ENCODE results near the gene ATAD3C.
"Not testable (repeated sequence)": the region's sequence is repeated elsewhere in the genome, so short reads cannot be mapped to it uniquely, and the experiment has no call there.

The ATAD3C gene

GRCh38 chr1:1402901-1403392, 46.5 kb upstream of the ATAD3C start:
- H2BK15ac ChIP-seq (replicated peaks; ENCODE audit: low read depth); H3K4me2 ChIP-seq (ENCODE audit: low read length); H4K8ac ChIP-seq (ENCODE audit: low read depth, low read length); H3K4ac ChIP-seq (ENCODE audit: low read depth, low read length); H3K56ac ChIP-seq (ENCODE audit: low read length); DNase-seq; H4K5ac ChIP-seq (ENCODE audit: low read length); H3K4me1 ChIP-seq (ENCODE audit: control insufficient read depth, low read depth, low read length); H2BK5ac ChIP-seq (ENCODE audit: low read length); H3K4me3 ChIP-seq (ENCODE audit: low read length); H3K27me3 ChIP-seq (ENCODE audit: insufficient read depth, low read length, poor library complexity); H3K23ac ChIP-seq (ENCODE audit: low read length); H3K9ac ChIP-seq (ENCODE audit: low read length); H2AK5ac ChIP-seq (ENCODE audit: low read length); H3K27ac ChIP-seq (ENCODE audit: low read depth, low read length); H3K18ac ChIP-seq (ENCODE audit: low read length); H2BK120ac ChIP-seq (ENCODE audit: low read depth, low read length): not testable (repeated sequence)
- Histone ChIP-seq H3K79me1 (ENCODE audit: low read length) (peaks cover 31% of the 10 kb centered on the region), H3K79me2 (ENCODE audit: control insufficient read depth, insufficient read depth, low read length) (peaks cover 47% of the 10 kb centered on the region), H3K36me3 (ENCODE audit: control insufficient read depth, insufficient read depth, low read length) (peaks cover 13% of the 10 kb centered on the region)
- WGBS (ENCODE audit: extremely low coverage, insufficient coverage, low lambda C conversion rate) = no CpG with 5 or more reads among the region's 9 CpGs

GRCh38 chr1:1403653-1404052, 45.8 kb upstream of the ATAD3C start:
- peaks cover 47% of the 10 kb centered on the region for H3K79me2 ChIP-seq (ENCODE audit: control insufficient read depth, insufficient read depth, low read length)
- H3K18ac ChIP-seq (ENCODE audit: low read length) = no peak overlapping the region
- H3K27ac ChIP-seq (ENCODE audit: low read depth, low read length) = no peak overlapping the region
- H3K23ac ChIP-seq (ENCODE audit: low read length) = no peak overlapping the region
- DNase-seq = no peak
- H3K4me1 ChIP-seq (ENCODE audit: control insufficient read depth, low read depth, low read length) = peaks cover 2% of the 10 kb centered on the region
- no peak overlapping the region for H3K4me3 ChIP-seq (ENCODE audit: low read length)
- H3K4ac ChIP-seq (ENCODE audit: low read depth, low read length) = no peak overlapping the region
- H3K56ac ChIP-seq (ENCODE audit: low read length) = no peak overlapping the region
- no peak overlapping the region for H2BK120ac ChIP-seq (ENCODE audit: low read depth, low read length)
- no peak overlapping the region for H3K4me2 ChIP-seq (ENCODE audit: low read length)
- H3K9ac ChIP-seq (ENCODE audit: low read length) = no peak overlapping the region
- no CpG with 5 or more reads among the region's 7 CpGs for WGBS (ENCODE audit: extremely low coverage, insufficient coverage, low lambda C conversion rate)
- no peaks in the 10 kb centered on the region for H3K27me3 ChIP-seq (ENCODE audit: insufficient read depth, low read length, poor library complexity)
- no peak overlapping the region for H4K5ac ChIP-seq (ENCODE audit: low read length)
- no peak overlapping the region for H2BK15ac ChIP-seq (replicated peaks; ENCODE audit: low read depth)
- H3K79me1 ChIP-seq (ENCODE audit: low read length) = peaks cover 30% of the 10 kb centered on the region
- peaks cover 13% of the 10 kb centered on the region for H3K36me3 ChIP-seq (ENCODE audit: control insufficient read depth, insufficient read depth, low read length)
- H4K8ac ChIP-seq (ENCODE audit: low read depth, low read length) = no peak overlapping the region
- no peak overlapping the region for H2BK5ac ChIP-seq (ENCODE audit: low read length)
- no peak overlapping the region for H2AK5ac ChIP-seq (ENCODE audit: low read length)

DNA sequence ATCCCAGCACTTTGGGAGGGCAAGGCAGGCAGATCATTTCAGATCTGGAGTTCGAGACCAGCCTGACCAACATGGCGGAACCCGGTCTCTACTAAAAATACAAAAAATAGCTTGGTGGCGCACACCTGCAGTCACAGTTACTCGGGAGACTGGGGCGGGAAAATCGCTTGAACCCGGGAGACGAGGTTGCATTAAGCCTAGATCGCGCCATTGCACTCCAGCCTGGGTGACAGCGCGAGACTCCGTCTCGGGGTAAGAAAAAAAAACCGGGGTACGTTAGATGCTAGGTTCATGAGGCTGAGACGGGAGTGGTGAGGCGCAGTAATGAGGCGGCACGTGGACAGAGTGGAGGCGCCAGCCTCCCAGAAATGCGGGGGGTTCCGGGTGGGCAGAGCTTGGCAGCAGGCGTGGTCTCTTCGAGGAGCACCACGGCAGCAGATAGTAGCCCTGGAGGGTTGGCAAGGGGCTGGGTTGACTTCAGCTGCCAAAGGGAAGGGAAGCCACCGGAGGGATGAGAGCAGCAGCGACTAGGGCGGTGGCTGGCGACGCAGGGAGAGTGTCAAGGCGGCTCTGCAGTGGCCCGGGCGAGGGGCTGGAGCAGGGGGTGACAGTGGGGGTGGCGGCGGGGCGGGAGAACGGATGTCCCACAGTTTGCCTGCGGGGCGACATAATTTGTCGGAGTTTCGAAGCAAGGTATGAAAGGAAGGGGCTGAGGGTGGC, 43.2 kb upstream of the ATAD3C start:
- no peak overlapping the region for H4K5ac ChIP-seq (ENCODE audit: low read length)
- peak overlapping the region; percentile 56 for H3K18ac ChIP-seq (ENCODE audit: low read length)
- peaks cover 5% of the 10 kb centered on the region for H3K4me1 ChIP-seq (ENCODE audit: control insufficient read depth, low read depth, low read length)
- H3K23ac ChIP-seq (ENCODE audit: low read length) = peak overlapping the region; percentile 81
- peak overlapping the region; percentile 100 for H3K56ac ChIP-seq (ENCODE audit: low read length)
- peaks cover 19% of the 10 kb centered on the region for H3K79me1 ChIP-seq (ENCODE audit: low read length)
- H2BK120ac ChIP-seq (ENCODE audit: low read depth, low read length) = no peak overlapping the region
- peak overlapping the region; percentile 82 for H3K27ac ChIP-seq (ENCODE audit: low read depth, low read length)
- peak overlapping the region; percentile 94 for H3K9ac ChIP-seq (ENCODE audit: low read length)
- H3K4me3 ChIP-seq (ENCODE audit: low read length) = peak overlapping the region; percentile 89
- H3K4ac ChIP-seq (ENCODE audit: low read depth, low read length) = peak overlapping the region; percentile 44
- no CpG with 5 or more reads among the region's 43 CpGs for WGBS (ENCODE audit: extremely low coverage, insufficient coverage, low lambda C conversion rate)
- no peak overlapping the region for H2BK15ac ChIP-seq (replicated peaks; ENCODE audit: low read depth)
- H3K27me3 ChIP-seq (ENCODE audit: insufficient read depth, low read length, poor library complexity) = no peaks in the 10 kb centered on the region
- peaks cover 35% of the 10 kb centered on the region for H3K79me2 ChIP-seq (ENCODE audit: control insufficient read depth, insufficient read depth, low read length)
- no peak for DNase-seq
- H2BK5ac ChIP-seq (ENCODE audit: low read length) = no peak overlapping the region
- no peak overlapping the region for H2AK5ac ChIP-seq (ENCODE audit: low read length)
- peaks cover 10% of the 10 kb centered on the region for H3K36me3 ChIP-seq (ENCODE audit: control insufficient read depth, insufficient read depth, low read length)
- no peak overlapping the region for H4K8ac ChIP-seq (ENCODE audit: low read depth, low read length)
- H3K4me2 ChIP-seq (ENCODE audit: low read length) = peak overlapping the region; percentile 95

GRCh38 chr1:1406821-1407635, 42.5 kb upstream of the ATAD3C start, which contains the start of gene MRPL20:
TSS of gene MRPL20 (minus strand) at chr1:1407293. CDS start at chr1:1407217, 76 bp downstream.
- Histone ChIP-seq H3K4me2 (ENCODE audit: low read length) (peak within 1 kb of the TSS; percentile 95), H3K4ac (ENCODE audit: low read depth, low read length) (peak within 1 kb of the TSS; percentile 96)
- WGBS (ENCODE audit: extremely low coverage, insufficient coverage, low lambda C conversion rate) = no CpG with 5 or more reads among the region's 98 CpGs

DNA sequence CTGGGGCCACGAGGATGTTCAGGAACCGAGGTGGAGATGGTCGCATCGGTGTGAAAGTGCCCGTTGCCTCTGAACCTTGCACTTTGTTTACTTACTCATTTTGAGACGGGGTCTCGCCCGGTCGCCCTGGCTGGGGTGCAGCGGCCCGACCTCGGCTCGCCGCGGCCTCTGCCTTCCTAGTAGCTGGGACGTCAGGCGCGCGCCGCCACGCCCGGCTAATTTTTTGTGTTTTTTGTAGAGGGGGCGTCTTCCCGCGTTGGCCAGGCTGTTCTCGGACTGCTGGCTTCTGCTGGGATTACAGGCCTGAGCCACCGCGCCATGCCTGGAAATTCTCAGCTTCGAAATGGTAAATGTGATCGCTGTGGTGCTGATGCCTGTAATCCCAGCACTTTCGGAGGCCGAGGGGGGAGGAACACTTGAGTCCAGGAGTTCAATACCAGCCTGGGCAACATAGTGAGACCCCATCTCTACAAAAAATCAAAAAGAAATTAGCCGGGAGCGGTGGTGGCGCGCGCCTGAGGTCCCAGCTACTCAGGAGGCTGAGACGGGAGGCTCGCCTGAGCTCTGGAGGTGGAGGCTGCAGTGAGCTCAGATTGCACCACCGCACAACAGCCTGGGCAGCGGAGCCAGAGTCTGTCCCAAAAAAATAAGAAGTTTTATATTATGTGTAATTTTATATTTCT, 41.7 kb upstream of the ATAD3C start:
- Histone ChIP-seq H3K36me3 (ENCODE audit: control insufficient read depth, insufficient read depth, low read length) (peaks cover 8% of the 10 kb centered on the region), H3K27me3 (ENCODE audit: insufficient read depth, low read length, poor library complexity) (no peaks in the 10 kb centered on the region), H3K18ac (ENCODE audit: low read length) (peak overlapping the region; percentile 60)

More at GRCh38 chr1:1406821-1407635, 42.5 kb upstream of the ATAD3C start, which contains the start of gene MRPL20:
- Histone ChIP-seq H3K4me1 (ENCODE audit: control insufficient read depth, low read depth, low read length) (peaks cover 5% of the 10 kb centered on the region), H2BK120ac (ENCODE audit: low read depth, low read length) (no peak within 1 kb of the TSS), H3K9ac (ENCODE audit: low read length) (peak within 1 kb of the TSS; percentile 94), H2AK5ac (ENCODE audit: low read length) (no peak within 1 kb of the TSS), H3K79me1 (ENCODE audit: low read length) (peaks cover 19% of the 10 kb centered on the region), H3K56ac (ENCODE audit: low read length) (peak within 1 kb of the TSS; percentile 100), H2BK15ac (replicated peaks; ENCODE audit: low read depth) (no peak within 1 kb of the TSS), H3K79me2 (ENCODE audit: control insufficient read depth, insufficient read depth, low read length) (peaks cover 35% of the 10 kb centered on the region), H3K36me3 (ENCODE audit: control insufficient read depth, insufficient read depth, low read length) (peaks cover 10% of the 10 kb centered on the region), H3K18ac (ENCODE audit: low read length) (peak within 1 kb of the TSS; percentile 60), H4K8ac (ENCODE audit: low read depth, low read length) (peak within 1 kb of the TSS; percentile 93), H3K27me3 (ENCODE audit: insufficient read depth, low read length, poor library complexity) (no peaks in the 10 kb centered on the region), H2BK5ac (ENCODE audit: low read length) (peak within 1 kb of the TSS; percentile 55), H3K4me3 (ENCODE audit: low read length) (peak within 1 kb of the TSS; percentile 89), H3K23ac (ENCODE audit: low read length) (peak within 1 kb of the TSS; percentile 81), H4K5ac (ENCODE audit: low read length) (no peak within 1 kb of the TSS), H3K27ac (ENCODE audit: low read depth, low read length) (peak within 1 kb of the TSS; percentile 82)
- DNase-seq = peak; percentile 94

More for the DNA sequence above, 41.7 kb upstream of the ATAD3C start:
- peak overlapping the region; percentile 100 for H3K56ac ChIP-seq (ENCODE audit: low read length)
- peak overlapping the region; percentile 62 for H3K4me2 ChIP-seq (ENCODE audit: low read length)
- WGBS (ENCODE audit: extremely low coverage, insufficient coverage, low lambda C conversion rate) = no CpG with 5 or more reads among the region's 41 CpGs
- H2AK5ac ChIP-seq (ENCODE audit: low read length) = no peak overlapping the region
- H3K27ac ChIP-seq (ENCODE audit: low read depth, low read length) = peak overlapping the region; percentile 67
- H2BK5ac ChIP-seq (ENCODE audit: low read length) = peak overlapping the region; percentile 55
- peaks cover 35% of the 10 kb centered on the region for H3K79me2 ChIP-seq (ENCODE audit: control insufficient read depth, insufficient read depth, low read length)
- peaks cover 19% of the 10 kb centered on the region for H3K79me1 ChIP-seq (ENCODE audit: low read length)
- H4K8ac ChIP-seq (ENCODE audit: low read depth, low read length) = no peak overlapping the region
- peaks cover 5% of the 10 kb centered on the region for H3K4me1 ChIP-seq (ENCODE audit: control insufficient read depth, low read depth, low read length)
- H2BK15ac ChIP-seq (replicated peaks; ENCODE audit: low read depth) = no peak overlapping the region
- H4K5ac ChIP-seq (ENCODE audit: low read length) = no peak overlapping the region
- peak overlapping the region; percentile 45 for H3K23ac ChIP-seq (ENCODE audit: low read length)
- DNase-seq = peak; percentile 73
- H3K4ac ChIP-seq (ENCODE audit: low read depth, low read length) = peak overlapping the region; percentile 96
- peak overlapping the region; percentile 94 for H3K9ac ChIP-seq (ENCODE audit: low read length)
- peak overlapping the region; percentile 89 for H3K4me3 ChIP-seq (ENCODE audit: low read length)
- no peak overlapping the region for H2BK120ac ChIP-seq (ENCODE audit: low read depth, low read length)

Measured in mesendoderm (in vitro differentiated cells).